ENCODE results near the gene MUC3A.

DNA sequence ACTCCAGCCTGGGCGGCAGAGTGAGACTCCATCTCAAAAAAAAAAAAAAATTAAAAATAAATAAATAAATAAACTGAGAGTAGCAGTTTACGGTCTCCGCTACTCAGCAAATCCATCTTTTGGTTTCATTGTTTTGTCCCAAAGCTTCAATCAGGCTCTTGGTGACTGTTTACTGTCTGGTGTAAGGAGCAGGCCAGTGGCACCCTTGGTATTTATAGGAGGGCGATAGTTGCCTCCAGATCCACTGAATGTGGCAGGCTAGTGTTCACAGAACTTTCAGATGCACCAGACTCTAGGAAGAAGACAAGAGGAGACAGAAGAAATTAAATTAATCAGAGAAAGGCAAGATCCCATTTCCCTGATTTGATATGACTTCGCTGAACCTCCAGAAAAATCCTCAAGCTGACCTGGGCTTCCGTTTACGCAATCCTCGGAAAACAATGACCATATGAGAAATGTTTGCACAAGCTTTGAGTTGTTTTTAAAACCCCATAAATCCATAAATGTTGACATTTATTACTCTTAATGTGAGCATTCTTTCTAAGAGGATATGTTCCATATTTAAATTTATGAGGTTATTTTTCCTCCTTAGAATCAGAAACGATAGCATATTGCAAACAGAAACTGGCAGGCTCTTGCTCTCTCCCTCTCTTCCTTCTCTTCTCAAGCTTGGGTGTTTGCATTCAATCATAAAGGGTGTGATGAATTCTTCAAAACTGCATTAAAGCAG is 7.1 kb upstream of the MUC3A start:
- TF ChIP-seq JUND (CRISPR knock-in tag; IDR thresholded peaks at IDR 0.05) (no peak), SP140L (CRISPR knock-in tag; IDR thresholded peaks at IDR 0.05; ENCODE audit: borderline replicate concordance) (no peak), USF2 (IDR thresholded peaks at IDR 0.05; ENCODE audit: low read depth, low read length) (no peak), USF2 (CRISPR knock-in tag; IDR thresholded peaks at IDR 0.05; ENCODE audit: borderline replicate concordance) (no peak), MAZ (IDR thresholded peaks at IDR 0.05; ENCODE audit: borderline replicate concordance, low read depth, low read length) (no peak), MAZ (CRISPR knock-in tag; IDR thresholded peaks at IDR 0.05; ENCODE audit: low read depth) (no peak), SMC3 (IDR thresholded peaks at IDR 0.05; ENCODE audit: low read length) (no peak), REL (CRISPR knock-in tag; conservative IDR thresholded peaks at IDR 0.05) (no peak), EZH2 (conservative IDR thresholded peaks at IDR 0.05; ENCODE audit: low read depth, low read length) (no peak), ZBTB38 (CRISPR knock-in tag; IDR thresholded peaks at IDR 0.05) (no peak), TCF7L2 (IDR thresholded peaks at IDR 0.05; ENCODE audit: low read depth, low read length) (no peak), CEBPB (IDR thresholded peaks at IDR 0.05; ENCODE audit: borderline replicate concordance, low read depth, low read length) (peak; percentile 81), NR2C2 (CRISPR knock-in tag; IDR thresholded peaks at IDR 0.05; ENCODE audit: borderline replicate concordance) (no peak)
- TF ChIP-seq, protein P1, sequence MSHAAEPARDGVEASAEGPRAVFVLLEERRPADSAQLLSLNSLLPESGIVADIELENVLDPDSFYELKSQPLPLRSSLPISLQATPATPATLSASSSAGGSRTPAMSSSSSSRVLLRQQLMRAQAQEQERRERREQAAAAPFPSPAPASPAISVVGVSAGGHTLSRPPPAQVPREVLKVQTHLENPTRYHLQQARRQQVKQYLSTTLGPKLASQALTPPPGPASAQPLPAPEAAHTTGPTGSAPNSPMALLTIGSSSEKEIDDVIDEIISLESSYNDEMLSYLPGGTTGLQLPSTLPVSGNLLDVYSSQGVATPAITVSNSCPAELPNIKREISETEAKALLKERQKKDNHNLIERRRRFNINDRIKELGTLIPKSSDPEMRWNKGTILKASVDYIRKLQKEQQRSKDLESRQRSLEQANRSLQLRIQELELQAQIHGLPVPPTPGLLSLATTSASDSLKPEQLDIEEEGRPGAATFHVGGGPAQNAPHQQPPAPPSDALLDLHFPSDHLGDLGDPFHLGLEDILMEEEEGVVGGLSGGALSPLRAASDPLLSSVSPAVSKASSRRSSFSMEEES (CRISPR knock-in tag; IDR thresholded peaks at IDR 0.05): no peak
- TF ChIP-seq, protein P2, sequence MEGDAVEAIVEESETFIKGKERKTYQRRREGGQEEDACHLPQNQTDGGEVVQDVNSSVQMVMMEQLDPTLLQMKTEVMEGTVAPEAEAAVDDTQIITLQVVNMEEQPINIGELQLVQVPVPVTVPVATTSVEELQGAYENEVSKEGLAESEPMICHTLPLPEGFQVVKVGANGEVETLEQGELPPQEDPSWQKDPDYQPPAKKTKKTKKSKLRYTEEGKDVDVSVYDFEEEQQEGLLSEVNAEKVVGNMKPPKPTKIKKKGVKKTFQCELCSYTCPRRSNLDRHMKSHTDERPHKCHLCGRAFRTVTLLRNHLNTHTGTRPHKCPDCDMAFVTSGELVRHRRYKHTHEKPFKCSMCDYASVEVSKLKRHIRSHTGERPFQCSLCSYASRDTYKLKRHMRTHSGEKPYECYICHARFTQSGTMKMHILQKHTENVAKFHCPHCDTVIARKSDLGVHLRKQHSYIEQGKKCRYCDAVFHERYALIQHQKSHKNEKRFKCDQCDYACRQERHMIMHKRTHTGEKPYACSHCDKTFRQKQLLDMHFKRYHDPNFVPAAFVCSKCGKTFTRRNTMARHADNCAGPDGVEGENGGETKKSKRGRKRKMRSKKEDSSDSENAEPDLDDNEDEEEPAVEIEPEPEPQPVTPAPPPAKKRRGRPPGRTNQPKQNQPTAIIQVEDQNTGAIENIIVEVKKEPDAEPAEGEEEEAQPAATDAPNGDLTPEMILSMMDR (CRISPR knock-in tag; IDR thresholded peaks at IDR 0.05): no peak
- TF ChIP-seq, protein P3, sequence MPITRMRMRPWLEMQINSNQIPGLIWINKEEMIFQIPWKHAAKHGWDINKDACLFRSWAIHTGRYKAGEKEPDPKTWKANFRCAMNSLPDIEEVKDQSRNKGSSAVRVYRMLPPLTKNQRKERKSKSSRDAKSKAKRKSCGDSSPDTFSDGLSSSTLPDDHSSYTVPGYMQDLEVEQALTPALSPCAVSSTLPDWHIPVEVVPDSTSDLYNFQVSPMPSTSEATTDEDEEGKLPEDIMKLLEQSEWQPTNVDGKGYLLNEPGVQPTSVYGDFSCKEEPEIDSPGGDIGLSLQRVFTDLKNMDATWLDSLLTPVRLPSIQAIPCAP (CRISPR knock-in tag; IDR thresholded peaks at IDR 0.05; ENCODE audit: low read depth): no peak

Data from HepG2 (cell line).